GM21360 (cell line): ENCODE data around the gene GPR45.

Source experiments
- ATAC-seq: cut with Tn5 transposase; IDR thresholded peaks from one replicate; pipeline ENCODE4 v1.9.1; 2021; ENCODE audit warnings: mild to moderate bottlenecking, moderate library complexity; ENCODE audit not compliant: unreplicated experiment

The GPR45 gene

DNA sequence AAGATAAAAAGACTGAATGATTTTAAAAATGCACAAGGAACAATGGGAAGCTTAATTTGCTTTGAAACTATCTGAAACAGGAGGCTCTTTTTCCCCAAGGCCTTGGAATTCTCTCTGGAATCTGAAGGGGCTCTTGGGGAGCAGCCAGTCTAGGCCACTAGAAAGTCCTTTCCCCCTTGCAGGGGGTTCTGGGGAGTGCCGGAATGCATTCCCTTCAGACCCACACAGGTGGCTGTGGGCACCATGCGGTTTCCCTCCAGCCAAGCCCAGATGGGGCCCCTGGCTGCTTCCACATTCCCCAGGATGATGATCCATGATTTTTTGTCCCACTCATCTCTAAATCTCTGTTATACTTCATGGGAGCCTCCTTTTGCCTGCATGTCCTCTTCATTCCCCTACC is 10.7 kb downstream of the GPR45 start:
- no peak for ATAC-seq

DNA sequence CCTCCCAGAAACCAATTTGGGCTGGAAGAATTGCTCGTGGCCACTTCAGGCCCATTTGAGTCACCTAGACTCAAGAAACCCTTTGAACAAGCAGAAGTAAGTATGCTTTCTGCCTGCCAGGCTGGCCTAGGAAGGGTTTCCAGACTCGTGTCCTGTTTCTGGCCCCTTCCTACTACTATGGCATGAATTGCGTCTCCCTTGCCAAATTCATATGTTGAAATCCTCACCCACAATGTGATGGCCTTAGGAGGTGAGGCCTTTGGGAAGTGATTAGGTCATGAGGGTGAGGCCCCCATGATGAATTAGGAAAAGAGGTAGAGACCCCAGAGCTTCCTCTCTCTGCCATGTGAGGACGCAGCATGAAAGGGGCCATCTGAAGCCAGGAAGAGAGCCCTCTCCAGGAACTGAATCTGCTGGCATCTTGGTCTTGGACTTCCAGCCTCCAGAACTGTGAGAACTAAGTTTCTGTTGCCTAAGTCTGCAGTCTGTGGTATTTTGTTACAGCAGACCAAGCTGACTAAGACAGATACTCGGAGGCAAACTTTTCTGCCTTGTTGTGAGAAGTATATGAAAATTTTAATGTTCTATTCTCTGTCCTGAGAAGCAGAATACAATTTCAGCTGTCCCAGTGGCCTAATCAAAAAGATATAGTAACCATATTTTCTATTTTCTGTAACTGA is 13.1 kb downstream of the GPR45 start:
- no peak for ATAC-seq

DNA sequence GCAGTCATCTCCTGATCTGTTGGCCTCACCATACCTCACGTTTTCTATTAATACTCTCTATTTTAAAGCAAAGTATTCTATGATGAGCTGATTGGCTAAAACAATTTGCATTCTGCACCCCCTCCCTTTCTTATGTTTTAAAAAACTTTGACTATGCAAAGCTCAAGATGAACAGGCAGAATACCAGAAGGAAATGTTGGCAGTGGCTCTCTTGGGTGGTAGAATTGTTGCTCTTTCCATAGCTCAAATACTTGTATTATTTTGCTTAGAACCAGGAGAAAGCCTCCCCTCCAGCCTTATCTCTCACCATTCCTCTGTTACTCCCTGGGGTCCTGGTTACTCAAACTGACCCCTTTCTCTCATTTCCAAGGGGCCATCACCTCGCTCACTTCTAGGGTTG is 14.4 kb downstream of the GPR45 start:
- ATAC-seq: no peak

DNA sequence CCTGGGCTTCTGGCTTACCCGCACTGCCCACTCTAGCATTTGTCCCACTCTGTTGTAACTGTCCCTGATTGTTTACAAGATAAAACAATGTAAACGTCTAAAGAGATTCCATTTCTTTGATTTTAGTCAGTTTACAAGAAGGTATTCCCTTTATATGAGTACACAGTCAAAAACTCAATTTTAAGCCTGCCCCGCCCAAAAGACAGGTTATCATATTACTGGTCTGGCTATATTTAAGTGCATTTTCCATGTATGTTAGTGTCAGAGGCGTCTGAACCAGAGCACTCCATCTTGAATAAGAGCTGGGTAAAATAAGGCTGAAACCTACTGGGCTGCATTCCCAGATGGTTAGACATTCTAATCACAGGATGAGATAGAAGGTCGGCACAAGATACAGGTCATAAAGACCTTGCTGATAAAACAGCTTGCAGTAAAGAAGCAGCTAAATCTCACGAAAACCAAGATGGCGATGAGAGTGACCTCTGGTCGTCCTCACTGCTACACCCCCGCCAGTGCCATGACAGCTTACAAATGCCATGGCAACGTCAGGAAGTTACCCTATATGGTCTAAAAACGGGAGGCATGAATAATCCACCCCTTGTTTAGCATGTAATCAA is 15.0 kb downstream of the GPR45 start:
- ATAC-seq: no peak

DNA sequence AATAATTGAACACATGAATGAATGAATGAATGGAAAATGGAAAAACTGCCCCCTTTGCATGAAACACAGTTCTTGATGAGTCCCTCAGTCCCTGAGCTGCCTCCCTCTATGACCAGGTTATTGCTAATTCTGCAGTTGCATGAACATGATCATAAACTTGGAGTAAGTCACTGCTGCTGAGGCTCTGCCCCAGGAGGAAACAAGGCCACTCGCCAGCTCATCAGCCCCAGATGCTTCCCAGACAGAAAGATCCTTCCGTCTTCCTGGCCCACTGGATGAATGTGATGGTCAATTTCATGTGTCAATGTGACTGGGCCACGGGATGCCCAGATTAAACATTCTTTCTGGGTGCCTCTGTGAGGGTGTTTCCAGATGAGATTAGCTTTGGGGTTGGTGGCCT is 16.4 kb downstream of the GPR45 start:
- no peak for ATAC-seq

DNA sequence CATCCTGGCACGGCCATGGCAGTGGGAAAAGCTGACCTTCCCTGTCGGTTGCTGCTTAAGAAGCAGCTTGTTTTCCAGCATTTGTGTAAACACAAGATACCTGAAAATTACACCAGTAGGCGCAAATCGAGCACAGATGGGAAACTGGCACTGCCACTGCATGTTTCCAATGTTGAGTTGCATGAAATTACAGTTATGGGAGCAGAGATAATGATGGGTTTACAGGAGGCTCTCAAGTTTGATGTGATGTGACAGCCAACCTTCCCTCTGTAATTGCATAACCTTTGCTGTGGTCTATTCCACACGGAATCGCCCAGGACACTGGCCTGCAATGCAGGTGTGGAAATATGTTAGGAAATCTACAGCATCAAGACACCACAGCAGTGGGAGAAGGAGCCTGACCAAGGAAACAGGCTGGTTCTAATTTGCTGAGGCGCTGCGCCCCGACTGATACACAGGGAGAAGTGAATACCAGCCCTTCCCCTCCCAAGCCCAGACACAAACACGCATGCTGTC is 17.4 kb downstream of the GPR45 start:
- ATAC-seq: no peak

DNA sequence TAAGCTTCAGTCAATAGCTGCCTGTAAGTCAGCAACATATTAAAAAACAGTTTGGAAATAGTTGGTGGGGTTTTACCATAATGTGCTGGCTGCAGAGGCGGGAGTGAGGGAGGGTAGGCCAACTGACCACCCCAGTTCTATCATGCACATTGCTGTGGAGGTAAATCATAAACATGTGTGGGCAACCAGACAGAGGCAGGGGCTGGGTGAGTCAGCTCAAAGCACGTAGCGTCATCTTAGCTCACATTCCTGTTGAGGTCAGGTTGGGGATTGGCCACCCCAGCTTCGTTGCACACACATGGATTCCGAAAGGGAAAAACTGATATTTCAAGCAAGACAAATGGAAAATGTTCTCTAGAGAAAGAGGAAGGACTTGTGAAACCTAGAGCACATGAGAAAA is 19.5 kb downstream of the GPR45 start:
- no peak for ATAC-seq

DNA sequence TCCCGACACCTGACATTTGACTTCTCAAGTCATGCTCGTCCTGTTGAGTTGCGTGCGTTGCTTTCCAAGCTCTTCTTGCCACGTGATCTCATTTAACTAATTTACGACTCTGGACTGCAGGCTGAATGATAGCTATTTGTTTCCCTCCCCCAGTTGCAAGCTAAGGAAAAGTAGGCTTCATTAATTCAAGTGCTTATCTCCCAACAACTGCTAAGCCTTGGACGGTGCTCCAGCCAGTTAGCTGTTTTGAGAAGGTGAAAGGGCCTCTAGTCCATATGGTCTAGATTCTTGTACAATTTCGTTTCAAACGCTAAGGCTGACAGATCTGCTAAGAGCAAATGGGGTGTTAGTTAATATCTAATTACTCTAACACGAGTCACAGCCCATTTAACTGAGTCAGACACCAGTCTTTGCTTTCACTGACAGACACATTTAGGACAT is 21.1 kb downstream of the GPR45 start:
- ATAC-seq: no peak

DNA sequence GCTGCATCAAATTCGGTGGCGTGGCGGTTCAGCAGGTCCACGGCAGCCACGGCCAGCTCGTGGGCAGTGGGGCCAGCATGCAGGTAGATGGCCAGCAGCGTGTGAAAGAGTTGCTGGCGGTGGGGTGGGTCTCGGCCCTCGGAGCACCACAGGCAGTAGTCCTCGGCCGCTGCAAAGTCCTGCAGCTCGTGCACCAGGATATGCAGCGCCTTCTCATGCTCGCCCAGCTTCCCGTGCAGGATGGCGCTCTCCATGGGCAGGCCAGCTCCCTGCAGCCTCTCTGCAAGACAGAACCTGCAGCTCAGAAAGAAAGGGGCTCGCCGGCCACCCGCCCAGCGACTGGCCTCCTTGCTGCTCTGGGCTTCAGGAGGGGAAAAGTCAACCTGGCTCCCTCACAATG is 27.9 kb downstream of the GPR45 start:
- ATAC-seq: no peak

DNA sequence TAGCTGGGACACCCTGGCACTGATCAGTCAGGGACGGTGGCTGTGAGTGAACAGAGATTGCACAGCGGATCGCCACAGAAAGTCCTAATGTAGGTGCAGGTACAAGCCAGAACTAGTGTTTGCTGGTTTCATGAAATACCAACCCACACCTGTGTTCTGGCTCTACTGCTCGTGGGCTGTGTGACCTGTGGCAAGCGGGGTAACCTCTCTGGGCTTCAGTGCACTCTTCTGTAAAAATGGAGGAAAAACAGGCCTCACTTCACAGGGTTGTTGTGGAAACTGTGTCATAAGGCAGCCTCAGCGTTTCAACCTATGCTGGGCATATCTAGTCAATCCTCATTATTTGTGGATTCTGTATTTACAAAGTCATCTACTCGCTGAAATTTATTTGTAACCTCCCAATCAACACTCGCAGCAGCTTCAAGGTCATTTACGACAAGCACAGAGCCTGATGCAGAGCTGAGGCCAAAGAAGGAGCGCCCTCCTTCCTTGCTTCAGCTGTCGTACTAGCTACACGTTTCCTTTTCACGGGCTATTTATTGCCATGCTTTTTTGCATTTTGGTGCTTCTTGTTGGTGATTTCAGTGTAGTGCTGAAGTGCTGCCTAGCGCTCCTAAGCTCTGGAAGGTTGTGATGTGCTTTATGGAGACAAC is 30.0 kb downstream of the GPR45 start:
- ATAC-seq: no peak

DNA sequence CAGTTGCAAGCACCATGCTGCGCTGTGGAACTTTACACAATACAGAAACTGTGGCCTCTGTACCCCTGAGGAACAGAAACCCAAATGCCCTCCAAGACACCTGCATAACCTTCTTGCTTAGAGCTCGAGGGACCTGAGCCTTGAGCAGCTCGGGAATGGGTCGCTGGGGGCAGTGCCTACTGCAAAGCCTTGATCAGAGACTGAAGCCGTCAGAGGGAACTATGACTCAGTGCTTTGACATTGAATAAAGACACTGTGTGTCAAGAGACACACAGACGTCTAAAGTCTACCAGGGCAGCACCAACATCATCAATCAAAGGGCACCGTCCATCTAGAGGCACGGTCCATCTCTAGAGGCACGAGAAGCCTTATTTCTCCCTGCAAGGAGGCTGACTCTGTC is 30.6 kb downstream of the GPR45 start:
- ATAC-seq: no peak

DNA sequence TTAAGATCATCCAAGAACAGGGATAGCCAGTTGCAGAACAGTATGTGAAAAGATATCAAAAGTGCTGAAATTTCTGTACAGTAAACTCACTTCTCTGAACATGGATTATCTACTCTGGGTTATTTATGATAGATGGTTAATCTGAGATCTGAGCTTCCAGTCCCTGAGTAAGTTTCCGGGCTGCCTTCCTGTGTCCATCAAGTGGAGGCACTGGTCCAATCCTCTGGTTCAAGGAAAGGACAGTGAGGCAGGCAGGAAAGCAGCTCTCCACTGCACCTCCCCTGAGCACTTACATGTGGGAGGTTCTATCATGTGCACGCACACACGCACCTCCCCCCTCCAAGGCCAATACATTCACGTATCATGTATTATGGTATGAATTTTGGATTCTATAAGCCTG is 32.5 kb downstream of the GPR45 start:
- ATAC-seq: no peak

DNA sequence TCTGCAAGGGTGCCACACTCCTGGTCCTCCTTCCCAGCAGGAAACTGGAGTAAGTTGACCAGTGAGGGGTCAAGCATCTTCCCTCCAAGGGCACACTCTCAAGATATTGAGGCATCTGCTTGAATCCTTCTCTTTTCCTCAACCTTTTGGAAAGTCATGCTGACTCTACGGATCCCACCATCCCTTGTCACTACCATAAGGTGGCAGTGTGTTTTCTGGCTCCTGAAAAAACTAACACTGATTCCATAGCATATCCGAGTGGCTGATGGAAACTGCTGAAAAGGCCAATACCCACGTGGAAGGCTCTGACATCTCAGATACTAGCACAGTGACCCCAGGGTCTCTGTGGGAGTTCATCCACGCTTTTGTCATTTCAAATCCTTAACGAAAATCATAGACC is 37.1 kb downstream of the GPR45 start:
- ATAC-seq: no peak

DNA sequence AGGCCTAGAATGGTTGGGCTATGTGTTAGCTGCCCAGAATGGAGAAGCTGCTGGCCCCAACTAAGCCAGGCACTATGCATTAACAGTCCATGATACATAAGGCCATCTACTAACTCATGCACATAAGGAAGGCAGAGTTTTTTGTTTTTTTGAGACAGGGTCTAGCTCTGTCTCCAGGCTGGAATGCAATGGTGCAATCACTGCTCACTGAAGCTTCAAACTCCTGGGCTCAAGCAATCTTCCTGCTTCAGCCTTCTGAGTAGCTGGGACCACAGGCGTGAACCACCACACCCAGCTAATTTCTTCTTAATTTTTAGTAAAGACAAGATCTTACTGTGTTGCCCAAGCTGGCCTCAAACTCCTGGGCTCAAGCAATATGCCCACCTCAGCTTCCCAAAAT is 37.6 kb downstream of the GPR45 start:
- no peak for ATAC-seq

DNA sequence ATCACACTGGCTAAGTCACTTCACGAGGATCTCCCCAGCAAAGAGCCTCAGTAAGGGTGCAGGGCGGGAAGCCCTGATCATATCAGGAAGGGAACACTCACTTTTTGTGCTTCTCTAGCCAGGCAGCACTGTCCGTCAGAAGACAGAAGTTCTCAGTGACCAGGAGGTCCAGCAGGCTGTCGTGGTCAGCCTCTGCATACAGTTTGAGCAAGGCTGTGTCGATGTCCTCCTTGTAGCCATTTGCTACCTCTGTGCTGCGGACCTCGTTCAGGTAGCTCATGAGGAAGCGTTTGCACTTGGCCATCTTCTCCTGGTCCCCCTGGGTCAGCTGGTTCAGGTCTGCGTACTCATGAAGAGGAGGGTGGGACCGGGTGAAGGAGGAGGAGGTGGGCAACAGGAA is 38.7 kb downstream of the GPR45 start:
- no peak for ATAC-seq

DNA sequence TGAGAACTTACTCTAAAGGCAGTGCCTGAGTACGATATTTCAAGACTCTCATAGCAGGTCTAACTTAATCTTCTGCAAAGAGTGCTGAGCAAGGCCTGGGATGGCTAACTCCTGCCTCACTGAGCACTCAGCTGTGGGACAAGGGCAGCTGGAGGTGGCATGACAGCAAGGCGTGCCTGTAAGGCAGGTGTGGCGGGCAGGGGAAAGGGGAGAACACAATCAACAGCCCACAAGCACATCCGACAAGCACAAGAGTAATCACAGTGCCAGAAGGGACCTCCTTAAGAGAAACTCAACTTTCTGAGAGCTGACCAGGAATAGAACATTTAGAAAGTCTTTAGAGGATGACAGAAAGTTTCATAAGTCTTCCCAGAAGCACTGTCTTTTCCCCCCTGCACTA is 42.0 kb downstream of the GPR45 start:
- no peak for ATAC-seq

DNA sequence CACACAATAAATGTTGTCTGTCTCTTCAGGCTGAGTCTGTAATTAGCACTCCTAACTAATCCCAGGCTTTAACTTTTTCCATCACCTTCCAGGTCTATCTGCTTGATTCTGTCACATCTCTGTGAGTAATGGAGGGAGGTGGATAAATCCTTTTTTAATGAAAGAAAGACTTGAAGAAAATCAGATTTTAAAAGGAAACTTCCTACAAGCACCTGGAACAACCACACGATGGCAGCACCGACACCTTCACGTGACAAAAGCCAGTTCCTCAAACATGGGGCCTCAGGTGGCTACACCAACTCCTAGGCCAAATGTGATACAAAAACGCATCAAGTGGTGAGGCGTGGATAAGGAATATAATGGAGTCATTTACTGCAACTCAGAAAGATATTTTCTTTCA is 46.1 kb downstream of the GPR45 start:
- ATAC-seq: no peak

DNA sequence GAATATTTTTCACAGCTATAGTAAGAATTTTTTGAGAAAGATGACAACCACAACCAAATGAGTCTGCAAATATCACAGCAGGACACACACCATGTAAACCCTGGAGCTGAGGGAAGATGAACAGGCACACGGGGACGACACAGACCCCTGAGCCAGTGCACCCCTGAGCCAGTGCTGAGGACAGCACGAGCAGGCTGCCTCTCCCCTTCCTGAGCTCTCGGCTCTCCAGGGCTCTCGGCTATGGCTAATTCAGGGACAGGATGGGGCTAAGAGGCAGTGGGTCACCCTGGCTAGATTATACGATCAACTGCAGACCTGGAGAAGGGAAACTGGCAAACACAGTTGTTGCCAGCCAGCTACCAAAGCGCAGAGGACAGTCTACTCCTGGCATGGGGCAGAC is 46.6 kb downstream of the GPR45 start:
- ATAC-seq: no peak

DNA sequence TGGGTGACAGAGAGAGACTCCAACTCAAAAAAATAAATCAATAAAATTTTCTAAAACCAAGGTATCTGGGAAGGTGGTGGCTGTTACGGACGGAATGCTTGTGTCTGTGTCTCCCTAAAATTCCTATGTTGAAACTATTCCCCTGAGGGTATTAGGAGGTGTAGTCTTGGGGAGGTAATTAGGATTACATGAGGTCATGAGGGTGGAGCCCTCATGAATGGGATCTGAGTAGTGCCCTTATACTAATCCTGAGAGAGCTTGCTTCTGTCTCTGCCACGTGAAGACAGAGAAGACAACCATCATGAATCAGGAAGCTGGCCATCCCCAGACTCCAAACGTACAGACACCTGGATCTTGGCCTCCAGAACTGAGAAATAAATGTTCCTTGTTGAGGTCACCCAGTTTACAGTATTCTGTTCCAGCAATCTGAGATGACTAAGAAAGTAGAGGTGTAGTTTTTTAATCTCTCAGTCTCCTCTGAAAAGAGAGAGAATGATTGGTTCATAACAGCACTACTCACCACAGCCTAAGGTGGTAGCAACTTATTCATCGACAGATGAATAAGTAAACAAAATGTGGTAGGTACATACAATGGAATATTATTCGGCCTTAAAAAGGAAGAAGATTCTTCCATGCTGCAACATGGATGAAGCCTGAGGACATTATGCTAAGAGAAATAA is 49.6 kb downstream of the GPR45 start:
- no peak for ATAC-seq

DNA sequence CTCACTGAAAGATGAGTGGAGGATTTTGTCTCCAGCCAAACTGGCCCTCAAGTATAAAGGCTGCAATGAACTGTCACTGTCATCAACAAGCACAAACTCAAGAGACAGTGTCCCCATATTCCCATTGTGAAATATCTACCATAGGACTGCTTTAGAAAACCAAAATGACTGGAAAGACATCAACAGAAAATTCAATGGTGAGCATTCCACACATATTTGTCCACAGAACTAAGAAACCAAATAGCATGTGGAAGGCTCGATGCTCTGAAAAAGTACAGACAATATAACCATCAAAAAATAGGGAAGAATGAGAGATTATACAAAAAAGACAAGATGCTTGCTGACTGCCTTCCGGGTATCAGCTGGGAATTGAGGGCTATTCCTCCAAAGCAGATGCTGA is 50.4 kb downstream of the GPR45 start:
- no peak for ATAC-seq
